ENCODE measurements around the gene RBMS3.

Gene RBMS3

DNA sequence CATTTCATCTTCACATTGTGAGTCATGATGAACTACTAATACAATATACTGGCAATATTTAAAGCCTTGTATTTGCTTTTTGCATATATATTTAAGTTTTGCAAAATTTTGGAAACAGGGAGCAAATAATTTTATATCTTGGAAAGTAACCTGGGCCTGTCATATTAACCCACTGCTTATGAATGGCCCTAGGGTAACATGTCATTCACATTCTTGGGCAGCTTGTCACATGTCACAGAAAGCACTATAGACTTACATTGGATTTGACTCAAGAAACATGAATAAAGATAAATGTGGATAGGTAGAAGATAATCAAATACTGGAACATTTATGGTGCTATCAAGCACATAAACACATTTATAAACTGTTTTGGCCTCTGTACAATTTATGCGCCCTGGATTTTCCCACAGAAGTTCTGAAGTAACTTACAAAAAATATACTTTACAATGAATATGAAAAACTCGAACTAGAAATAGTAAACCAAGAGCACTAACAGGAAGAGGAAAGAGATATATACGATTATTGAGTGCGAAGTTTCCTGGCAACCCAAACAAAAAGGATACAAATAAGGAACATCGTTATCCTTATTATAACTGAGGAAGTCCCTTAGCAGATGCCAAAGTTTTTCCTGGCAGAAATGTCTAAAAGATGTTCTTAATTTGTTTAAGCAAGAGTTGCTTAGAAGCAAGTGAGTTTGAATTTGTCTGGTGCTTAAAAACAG is 257.2 kb downstream of the RBMS3 start:
- no peak for DNase-seq

GRCh38 chr3:29538610-29538958 is 257.7 kb downstream of the RBMS3 start:
- DNase-seq: no peak

DNA sequence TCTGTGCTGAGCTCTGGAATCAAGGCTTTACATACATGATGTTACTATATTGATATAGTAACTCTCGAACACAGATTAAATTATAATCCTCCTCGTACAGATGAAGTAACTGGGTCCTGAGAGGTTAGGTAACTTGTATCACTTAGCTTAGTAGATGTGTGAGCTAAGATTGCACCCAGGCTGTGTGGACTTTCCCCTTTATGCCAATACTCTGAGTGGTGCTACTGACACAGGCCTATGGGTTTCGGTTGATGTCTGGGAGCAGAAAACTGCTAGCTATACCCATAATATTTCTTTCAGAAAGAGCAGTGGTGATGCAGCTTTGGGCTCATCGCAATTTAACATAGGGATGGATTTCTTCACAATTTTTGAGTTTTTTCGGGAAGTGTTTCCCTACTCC is 259.7 kb downstream of the RBMS3 start:
- DNase-seq: no peak

DNA sequence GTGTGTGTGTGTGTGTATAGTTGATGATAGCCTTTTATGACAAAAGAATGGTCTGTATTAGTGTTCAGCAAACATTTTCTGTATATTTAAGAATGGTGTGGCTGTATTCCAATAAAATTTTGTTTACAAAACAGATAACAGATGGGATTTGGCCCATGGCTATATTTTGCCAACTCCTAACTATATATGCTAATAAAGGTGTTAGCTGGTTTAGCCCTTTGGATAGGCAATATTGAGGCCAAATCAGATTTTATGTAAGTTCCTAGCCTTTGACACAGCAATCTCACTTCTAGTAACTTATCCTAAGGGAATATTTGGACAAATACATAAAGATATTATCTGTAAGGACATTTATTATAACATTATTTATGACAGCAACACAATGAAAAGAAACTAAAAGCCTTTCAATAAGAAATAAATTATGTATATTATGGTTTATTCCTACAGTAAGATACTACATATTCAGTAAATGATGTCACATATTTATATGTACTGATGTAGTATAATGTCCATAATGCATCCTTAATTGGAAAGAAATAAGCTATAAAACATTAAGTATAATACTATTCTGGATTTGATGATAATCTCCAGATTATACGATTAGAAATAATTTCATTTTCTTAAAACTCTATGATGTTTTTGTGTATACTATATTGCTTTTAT is 264.0 kb downstream of the RBMS3 start:
- DNase-seq: no peak

GRCh38 chr3:29545615-29546014 is 264.7 kb downstream of the RBMS3 start:
- no peak for DNase-seq

- no peak for DNase-seq
Measured at GRCh38 chr3:29552051-29552450, 271.2 kb downstream of the RBMS3 start.

- no peak for DNase-seq
Measured at GRCh38 chr3:29554566-29554965, 273.7 kb downstream of the RBMS3 start.

- no peak for DNase-seq
Measured at GRCh38 chr3:29555590-29555989, 274.7 kb downstream of the RBMS3 start.

DNA sequence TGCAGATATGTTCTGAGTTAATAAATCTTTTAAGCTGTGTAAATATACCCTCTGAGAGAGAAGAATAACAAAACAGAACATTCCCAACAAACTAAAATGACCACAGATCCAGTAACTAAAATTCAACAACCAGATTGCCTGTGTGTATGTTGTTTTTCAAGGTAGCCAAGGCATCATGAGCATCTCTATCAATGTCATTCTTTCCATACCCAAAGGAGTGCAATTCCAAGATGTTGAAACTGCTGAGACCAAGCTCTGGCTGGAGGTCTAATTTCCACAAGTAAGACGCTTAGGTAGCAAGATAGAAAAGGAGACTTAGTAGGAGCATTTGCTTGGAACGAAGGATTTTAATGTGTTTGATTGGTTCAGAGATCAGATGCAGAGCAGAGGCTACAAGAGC is 276.3 kb downstream of the RBMS3 start:
- DNase-seq: no peak

GRCh38 chr3:29557825-29558224 is 277.0 kb downstream of the RBMS3 start:
- DNase-seq: no peak

DNA sequence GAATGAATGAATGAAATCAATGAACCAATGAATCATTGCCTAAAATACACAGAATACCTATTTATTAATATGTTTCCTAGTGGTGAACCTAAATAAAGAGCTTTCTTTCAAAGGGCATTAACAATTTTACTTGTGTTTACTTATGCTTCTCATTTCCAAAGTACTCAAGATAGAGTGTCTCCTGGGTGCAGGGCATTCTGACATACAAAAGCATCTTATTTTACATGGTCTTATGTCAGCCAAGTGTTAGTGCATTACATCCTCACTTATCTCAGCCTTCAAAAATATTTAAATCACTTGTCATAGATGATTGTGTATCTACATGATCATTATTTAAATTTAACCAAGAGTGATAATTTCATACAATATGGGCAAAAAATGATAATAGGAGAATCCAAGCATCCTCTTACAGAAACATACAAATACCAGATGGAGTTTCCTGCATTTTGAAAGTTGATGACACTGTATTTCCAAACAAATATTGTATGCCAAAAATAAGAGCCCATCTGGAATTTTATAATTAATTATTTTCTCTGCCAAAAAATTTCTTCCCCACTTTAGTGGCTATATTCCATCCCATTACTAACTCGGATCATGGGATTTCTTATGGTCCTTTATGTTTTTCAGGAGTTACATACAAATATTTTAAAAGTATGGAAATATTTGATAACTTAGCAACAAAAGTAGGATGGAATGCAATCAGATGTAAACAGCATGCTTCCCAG is 279.0 kb downstream of the RBMS3 start:
- no peak for DNase-seq

- DNase-seq: no peak
Measured at GRCh38 chr3:29561651-29562149, 280.8 kb downstream of the RBMS3 start.

GRCh38 chr3:29565236-29565635 is 284.4 kb downstream of the RBMS3 start:
- DNase-seq: no peak

DNA sequence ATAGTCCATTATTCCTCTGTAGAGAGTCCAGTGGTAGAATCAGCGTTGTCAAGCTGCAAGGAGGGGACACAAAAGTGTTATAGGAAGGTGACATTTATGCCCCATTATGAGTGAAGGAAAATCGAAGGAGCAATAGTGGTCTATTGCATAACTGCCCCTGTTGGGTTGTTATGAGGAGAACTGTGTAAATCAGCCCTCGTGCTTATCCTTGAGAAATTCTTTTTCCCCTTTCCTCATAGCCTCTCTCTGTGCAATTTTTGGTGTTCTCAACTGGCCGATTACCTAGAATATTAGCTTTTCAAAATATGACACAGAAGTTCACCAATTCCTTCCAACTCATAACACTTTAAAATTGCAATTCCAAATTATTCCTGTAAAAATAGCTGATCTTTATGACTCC is 286.6 kb downstream of the RBMS3 start:
- DNase-seq: no peak

GRCh38 chr3:29568355-29568754 is 287.5 kb downstream of the RBMS3 start:
- DNase-seq: no peak

DNA sequence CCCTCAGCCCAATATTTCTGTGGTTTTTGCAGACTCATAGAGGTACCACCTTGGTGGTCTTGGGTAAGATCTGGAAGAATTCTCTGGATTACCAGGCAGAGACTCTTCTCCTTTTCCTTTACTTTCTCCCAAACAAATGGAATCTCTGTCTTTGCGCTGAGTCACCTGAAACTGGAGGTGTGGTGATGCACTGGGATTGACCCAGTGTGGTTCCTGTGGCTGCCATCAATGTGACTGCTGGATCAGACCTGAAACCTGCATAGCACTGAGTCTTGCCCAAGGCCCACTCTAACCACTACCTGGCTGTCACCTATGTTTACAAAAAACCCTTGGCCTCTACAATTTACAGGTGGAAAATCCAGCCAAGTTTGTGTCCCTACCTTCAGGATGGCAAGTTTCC is 295.3 kb downstream of the RBMS3 start:
- DNase-seq: no peak

- DNase-seq: no peak
Measured at GRCh38 chr3:29576675-29577074, 295.8 kb downstream of the RBMS3 start.

DNA sequence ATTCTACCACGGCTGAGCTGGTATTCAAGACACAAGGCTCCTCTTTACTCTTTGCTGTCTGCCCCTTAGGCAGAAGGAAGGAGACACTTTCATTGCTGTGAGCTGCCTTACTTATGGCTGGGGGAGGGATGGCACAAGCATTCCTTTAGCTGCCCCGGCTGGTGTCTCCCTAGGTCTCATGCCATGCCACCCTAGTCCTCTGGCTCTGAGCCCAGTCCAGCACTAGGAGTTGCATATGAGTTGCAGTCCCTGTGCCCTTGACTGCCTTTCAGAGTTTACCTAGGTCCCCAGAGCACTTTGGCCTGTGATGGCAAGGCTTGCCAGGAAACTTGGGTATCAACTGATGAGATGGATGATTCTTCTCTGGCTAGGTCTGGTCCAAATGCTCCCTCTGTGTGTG is 296.4 kb downstream of the RBMS3 start:
- DNase-seq: no peak

GRCh38 chr3:29581311-29581710 is 300.4 kb downstream of the RBMS3 start:
- DNase-seq: no peak

DNA sequence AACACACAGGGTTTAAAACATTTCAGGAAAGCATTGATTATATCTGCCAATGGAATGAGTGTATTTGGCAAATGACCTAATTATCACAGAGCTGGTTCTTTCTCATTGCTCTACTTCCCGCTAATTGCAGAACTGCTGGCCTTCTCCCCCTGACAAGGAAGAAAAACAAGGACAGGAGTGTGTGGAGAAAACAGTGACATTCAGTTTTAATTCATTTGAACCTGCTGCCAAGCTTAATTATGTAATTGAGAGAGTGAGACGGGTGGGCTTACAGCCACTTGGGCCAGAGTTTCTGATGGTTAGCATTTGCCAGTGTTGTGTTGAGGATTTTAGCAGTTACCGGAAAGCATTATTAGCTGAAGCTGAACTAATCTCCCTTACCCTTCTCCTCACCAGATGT is 301.4 kb downstream of the RBMS3 start:
- no peak for DNase-seq

GRCh38 chr3:29583861-29584260 is 303.0 kb downstream of the RBMS3 start:
- no peak for DNase-seq

- DNase-seq: no peak
Measured at GRCh38 chr3:29585368-29585767, 304.5 kb downstream of the RBMS3 start.

DNA sequence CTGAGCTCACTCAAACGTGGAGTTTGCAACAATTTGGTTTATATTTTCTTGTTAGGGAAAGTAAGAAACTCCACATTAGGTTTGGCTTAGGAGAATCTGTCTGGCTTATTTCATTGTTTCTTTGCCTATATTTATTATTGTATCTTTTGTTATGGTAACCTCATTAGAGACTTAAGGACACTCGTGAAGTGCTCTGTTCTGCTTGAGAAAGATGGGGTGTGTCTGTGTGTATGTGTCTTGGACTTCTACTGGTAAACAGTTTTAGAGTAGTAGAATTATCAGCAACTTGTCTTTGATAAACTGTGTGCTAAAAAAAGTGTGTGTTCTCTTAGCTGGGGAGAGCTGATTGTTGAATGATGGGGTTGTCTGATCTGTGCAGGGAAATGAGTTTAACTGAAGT is 306.5 kb downstream of the RBMS3 start:
- no peak for DNase-seq

GRCh38 chr3:29590012-29590411 is 309.1 kb downstream of the RBMS3 start:
- DNase-seq: no peak

Measured in stimulated activated CD4-positive, alpha-beta T cell treated with anti-CD3 and anti-CD28 coated beads, Interleukin-2, amount 100 ng/mL, for 48 hours (primary cell).